CD4-positive, alpha-beta T cell treated with Interleukin-15 for 1 hour (primary cell): Measurements from ENCODE around the gene CIT.

Source experiments
- DNase-seq: peaks from one replicate; pipeline ENCODE4 v3.0.0-alpha.2; 2020

The CIT gene

GRCh38 chr12:119857041-119857591 is 20.0 kb downstream of the CIT start:
- no peak for DNase-seq

DNA sequence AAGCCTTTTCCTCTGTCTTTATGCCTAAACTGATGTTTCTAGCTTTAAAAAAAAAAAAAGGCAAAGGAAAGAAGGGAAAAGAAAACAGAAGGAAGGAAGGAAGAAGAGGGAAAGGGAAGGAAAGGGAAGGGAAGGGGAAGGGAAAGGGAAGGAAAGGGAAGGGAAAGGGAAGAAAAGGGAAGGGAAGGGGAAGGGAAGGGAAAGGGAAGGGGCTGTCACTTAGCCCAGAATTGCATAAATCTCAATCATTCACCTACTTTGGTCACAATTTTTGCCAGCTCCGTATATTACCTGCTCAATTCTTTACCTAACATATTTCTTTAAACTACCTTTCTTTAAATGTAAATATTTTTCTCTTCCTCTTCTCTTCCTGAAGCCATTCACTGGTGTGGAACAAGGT is 26.8 kb downstream of the CIT start:
- DNase-seq = no peak

- no peak for DNase-seq
Observed at GRCh38 chr12:119843100-119843499, 34.0 kb downstream of the CIT start.

DNA sequence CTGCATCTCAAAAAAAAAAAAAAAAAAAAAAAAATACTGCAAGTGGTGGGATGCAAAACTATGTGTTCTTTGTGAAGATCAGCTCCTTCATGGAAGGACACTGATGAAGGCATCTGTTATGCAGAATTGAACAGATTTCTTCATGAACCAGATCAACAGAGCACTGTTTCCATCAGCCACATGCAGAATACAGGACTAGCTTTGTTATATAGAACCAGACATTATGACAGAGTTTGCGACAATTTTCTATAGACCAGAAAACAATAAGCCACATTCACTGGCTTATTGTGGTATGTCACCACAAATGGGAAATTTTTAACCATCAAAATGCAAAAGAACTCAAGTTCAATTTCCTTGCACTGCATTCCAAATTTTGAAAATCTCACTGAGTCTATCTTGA is 34.7 kb downstream of the CIT start:
- DNase-seq = no peak

GRCh38 chr12:119841433-119842210 is 35.5 kb downstream of the CIT start:
- DNase-seq = no peak

GRCh38 chr12:119840582-119840981 is 36.5 kb downstream of the CIT start:
- no peak for DNase-seq

DNA sequence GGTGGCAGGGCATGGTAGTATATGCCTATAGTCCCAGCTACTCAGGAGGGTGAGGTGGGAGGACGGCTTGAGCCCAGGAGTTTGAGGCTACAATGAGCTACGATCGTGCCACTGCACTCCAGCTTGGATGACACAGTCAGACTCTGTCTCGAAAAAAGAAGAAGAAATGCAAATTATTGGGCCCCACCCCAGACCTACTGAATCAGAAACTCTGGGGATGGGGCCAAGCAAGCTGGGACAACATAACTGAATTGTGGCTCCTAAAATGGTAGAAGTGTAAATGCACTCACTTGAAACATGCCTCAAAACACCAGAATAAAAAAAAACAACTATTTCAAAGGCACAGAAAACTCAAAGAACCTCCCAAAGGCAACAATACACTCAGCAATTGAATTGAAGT is 37.0 kb downstream of the CIT start:
- DNase-seq = no peak

- DNase-seq = no peak
Observed at GRCh38 chr12:119838826-119839600, 38.1 kb downstream of the CIT start.

GRCh38 chr12:119836781-119837180 is 40.3 kb downstream of the CIT start:
- DNase-seq = no peak

DNA sequence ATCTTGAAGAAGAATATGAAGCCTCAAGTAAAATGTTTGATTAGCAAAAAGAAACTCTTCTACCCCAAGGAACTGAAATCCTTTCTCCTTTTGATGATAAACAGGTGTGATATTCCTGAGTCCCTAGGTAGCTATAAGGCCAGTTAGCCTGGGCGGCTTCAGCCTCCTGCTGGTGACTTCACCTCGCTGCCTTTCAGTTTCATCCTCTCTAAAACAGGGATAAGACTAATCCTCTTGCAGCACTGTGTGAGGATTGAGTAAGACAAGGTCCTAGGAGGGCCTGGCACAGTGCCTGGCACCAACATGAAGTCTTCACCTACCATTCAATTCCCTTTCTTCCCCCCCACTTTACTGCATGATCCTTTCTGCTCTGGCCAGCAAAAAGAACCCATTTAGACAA is 42.1 kb downstream of the CIT start:
- DNase-seq = no peak

GRCh38 chr12:119829439-119829838 is 47.7 kb downstream of the CIT start:
- DNase-seq = no peak

DNA sequence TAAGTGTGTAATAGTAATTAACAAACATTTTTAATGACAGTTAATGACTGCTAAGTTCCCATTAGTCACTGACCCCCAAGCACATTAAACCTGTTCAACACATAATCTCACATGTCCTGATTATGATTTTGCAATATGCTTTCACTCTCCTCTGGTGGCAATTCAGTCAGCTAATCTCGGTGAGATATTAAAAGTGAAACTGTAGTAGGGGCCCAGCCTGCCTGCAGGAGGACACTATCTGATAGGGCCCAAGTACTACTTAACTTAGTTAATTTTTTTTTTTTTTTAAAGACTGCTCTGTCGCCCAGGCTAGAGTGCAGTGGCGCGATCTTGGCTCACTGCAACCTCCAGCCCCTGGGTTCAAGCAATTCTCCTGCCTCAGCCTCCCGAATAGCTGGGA is 48.8 kb downstream of the CIT start:
- no peak for DNase-seq

DNA sequence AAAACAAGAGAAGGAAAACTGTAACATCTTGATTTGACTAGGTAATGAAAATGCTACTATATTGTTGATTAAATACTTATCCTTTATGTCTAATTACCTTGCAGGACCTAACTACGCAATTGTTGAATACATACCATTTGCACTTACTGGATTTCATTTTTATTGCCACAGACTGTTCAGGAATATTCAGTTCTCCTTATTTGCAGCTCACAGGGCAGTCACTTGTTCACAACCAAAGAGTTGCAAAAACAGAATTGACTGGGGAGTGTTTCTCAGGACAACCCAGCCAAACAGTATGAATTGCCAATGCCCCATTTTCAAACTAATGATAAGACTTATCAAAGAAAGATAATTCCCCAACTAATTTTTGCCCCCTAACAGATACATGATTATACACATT is 49.4 kb downstream of the CIT start:
- DNase-seq = no peak

DNA sequence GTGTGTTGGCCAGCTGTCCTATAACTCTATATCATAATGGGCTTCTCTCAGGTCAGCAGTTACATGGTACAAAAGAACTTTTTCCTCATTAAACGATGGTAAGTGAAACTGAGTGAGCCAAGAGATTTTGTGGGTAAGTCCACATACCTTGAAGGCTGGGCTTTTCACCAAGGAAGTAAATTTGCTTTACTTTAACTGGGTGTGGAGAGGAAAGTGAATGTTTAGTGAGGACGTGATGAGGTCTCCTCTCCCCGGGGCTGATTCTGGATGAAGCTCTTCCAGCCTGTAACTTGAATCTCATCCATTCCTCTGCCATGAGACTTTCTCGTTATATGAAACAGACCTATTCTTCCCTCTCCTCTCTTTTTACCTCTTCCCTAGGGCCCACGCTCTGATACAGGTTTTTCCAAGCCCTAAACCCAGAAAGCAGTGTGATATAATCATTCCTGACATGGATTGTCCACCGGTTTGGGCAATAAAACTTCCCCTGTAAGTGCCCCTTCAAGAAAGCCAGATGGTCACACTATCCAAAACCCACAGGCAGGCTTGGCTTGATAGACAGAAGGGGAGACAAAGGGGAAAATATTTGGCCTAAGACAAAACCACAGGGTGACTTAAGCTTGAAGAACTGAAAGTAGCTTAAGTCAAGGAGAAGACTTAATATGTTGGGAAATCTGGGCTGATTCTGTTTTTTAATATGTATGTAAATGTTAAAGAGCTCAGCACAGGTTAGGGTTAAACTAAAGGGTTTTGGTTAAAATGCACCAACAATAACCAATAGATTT is 50.3 kb downstream of the CIT start:
- no peak for DNase-seq

DNA sequence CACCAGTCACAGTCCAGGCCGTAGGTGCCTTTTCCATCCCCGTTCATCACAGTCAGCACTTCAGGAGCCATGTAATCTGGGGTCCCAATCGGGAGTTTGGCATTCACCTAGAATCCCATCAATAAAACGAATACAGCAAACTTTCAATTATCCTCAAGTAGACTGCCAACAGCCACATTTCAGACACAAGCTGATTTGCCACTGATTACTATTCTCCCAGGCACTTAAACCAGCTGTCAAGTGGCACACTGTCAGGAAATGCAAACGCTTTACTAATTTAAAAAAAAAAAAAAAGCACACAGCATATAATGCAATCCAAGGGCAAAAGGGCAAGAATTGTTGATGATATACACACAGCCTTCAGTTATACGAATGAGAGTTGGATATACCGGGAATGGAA is 51.9 kb downstream of the CIT start:
- DNase-seq = no peak

DNA sequence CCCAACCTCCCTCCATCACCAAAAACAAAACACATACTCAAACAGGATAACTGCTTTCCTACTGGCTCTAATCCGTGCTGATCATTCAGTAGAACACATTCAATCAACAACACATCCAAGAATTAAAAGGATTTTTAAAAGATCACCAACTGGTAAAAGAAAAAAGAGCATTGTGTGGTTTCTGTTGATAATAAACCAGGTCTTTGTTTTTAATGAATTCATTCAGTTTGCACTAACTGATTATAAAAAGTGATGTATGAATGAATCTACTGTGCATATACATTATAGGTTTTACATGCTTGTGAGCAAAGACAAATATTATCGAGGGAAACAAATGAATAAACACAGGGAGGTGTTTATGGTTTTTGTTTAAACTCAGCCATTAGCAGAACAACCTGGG is 55.1 kb downstream of the CIT start:
- DNase-seq = no peak

GRCh38 chr12:119819322-119819721 is 57.8 kb downstream of the CIT start:
- no peak for DNase-seq

- DNase-seq = no peak
Observed at GRCh38 chr12:119817546-119818343, 59.4 kb downstream of the CIT start.

DNA sequence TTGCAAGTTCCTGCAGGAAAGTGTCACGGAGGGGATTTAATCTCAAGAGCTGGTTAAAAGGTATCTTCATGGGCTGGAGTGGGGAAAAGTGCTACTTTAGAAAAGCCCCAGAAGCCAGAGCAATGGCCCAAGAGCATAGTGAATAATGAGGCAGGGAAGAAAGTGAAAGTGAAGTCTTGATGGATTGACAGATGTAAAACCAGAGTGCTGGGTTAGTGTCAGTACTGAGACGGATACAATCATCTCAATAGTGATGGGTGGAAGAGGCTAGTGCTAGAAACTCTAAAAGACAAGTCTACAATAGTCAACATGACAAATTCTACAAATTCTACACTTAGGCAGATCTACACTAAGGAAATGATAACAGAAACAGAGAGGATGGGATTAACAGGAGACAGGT is 68.1 kb downstream of the CIT start:
- DNase-seq = no peak

GRCh38 chr12:119808441-119808840 is 68.7 kb downstream of the CIT start:
- DNase-seq = no peak

DNA sequence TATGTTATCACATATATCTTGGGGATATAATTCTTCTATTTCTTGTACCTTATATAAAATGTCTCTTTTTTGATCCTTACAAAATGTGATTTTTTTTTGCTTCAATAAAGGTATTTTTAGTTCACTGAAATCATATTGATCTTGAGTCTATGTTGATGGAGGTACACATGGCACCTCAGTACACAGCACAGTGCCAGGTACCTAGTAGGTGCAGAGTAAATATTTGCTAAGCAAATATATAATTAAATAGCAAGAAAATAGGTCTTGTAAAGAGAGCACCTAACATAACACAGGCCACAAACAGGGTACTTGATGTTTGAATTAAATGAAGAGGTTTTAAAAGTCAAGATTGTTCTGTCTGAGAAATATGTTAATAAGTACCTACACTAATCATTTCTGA is 69.7 kb downstream of the CIT start:
- DNase-seq = no peak

DNA sequence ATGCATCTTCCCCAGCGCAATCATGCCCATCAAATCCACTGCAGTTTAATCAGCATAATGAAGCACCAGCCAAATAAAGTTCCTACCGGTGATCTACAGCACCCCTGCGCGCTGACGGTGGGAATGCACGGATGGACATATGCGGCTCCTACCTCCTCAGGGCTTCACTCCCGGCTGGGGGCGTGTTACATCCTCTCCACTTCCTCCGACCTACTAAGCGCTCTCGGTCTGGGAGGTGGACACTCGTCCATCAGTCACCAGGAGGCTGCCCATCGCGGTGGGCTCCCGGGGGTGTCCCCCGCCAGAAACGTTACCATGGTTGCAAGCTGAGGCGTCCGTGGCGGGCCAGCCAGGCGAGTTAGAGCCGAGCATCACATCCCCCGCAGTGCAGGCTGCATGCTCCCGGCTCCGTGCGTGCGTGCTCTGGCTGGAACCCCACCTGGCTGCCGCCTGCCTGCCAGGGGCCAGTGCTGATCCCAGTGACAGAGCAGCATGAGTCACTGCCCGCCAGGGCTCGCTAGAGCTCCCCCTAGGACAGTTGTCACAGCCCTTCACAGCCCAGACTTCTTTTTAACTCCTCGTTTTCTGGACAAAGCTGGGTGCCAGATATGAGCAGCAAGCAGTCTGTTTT is 73.0 kb downstream of the CIT start:
- DNase-seq = no peak
